ENCODE data around the gene SNN. TPM values are rescaled to one million over a fixed set of nuclear protein-coding genes. Genes with fewer than 3 reads are reported as not detected.

SNN gene
- polyA plus RNA-seq, 1 donor from 2014 or later, result 176 TPM

GRCh38 chr16:11636172-11636721 is 32.0 kb upstream of the SNN start:
- Histone ChIP-seq H3F3A (ENCODE audit: insufficient read depth, low read length, poor library complexity, severe bottlenecking) (no peaks in the 10 kb centered on the region), H4K20me1 (ENCODE audit: insufficient read depth) (no peaks in the 10 kb centered on the region), H3K9me2 (ENCODE audit: insufficient read depth, low read length) (no peaks in the 10 kb centered on the region), H2AFZ (ENCODE audit: low read depth, low read length) (no peak overlapping the region), H3K9me3 (ENCODE audit: low read length) (no peaks in the 10 kb centered on the region), H3K36me3 (ENCODE audit: insufficient read depth, low read length) (no peaks in the 10 kb centered on the region), H3K27ac (ENCODE audit: low read length) (no peak overlapping the region), H3K4me2 (ENCODE audit: low read length) (no peak overlapping the region), H3K27me3 (ENCODE audit: insufficient read depth, low read depth, low read length) (no peaks in the 10 kb centered on the region), H3K79me2 (replicated peaks; ENCODE audit: insufficient read depth, low read length) (no peaks in the 10 kb centered on the region), H3K9ac (ENCODE audit: low read length) (no peak overlapping the region), H3K4me3 (ENCODE audit: low read length) (no peak overlapping the region)
- TF ChIP-seq RAD21 (conservative IDR thresholded peaks at IDR 0.05), result no peak
- TF ChIP-seq REST (IDR thresholded peaks at IDR 0.05; ENCODE audit: borderline replicate concordance), result no peak
- no peak for TF ChIP-seq SMC3 (conservative IDR thresholded peaks at IDR 0.05; ENCODE audit: poor library complexity)
- TF ChIP-seq TAF1 (IDR thresholded peaks at IDR 0.05; ENCODE audit: low read depth), result no peak
- TF ChIP-seq CTCF (IDR thresholded peaks at IDR 0.05; ENCODE audit: poor library complexity, severe bottlenecking), result no peak
- TF ChIP-seq EZH2 (IDR thresholded peaks at IDR 0.05; ENCODE audit: borderline replicate concordance, insufficient read depth, low read length, poor library complexity, severe bottlenecking), result no peak
- TF ChIP-seq MXI1 (conservative IDR thresholded peaks at IDR 0.05; ENCODE audit: poor library complexity, severe bottlenecking), result no peak
- no peak for TF ChIP-seq POLR2AphosphoS5 (IDR thresholded peaks at IDR 0.05)

DNA sequence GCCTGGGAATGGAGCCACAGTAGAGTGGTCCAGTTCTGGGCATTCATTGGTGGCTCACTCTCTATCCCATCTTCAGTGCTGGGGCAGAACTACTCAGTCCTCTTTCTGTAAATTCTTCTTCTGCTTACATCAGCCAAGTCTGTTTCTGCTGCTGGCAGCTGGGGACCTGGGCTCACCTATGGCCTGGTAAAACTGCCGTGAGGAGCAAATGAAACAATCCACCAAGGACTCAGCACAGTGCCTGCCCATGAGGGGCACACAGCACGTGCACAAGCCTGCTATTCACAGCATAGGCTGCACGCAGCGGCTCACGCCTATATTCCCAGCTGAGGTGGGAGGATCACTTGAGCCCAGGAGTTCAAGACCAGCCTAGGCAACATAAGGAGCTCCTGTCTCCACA is 30.9 kb upstream of the SNN start:
- Histone ChIP-seq H2AFZ (ENCODE audit: low read depth, low read length) (no peak overlapping the region), H4K20me1 (ENCODE audit: insufficient read depth) (no peaks in the 10 kb centered on the region), H3K36me3 (ENCODE audit: insufficient read depth, low read length) (no peaks in the 10 kb centered on the region), H3K79me2 (replicated peaks; ENCODE audit: insufficient read depth, low read length) (no peaks in the 10 kb centered on the region), H3K27ac (ENCODE audit: low read length) (no peak overlapping the region), H3K4me2 (ENCODE audit: low read length) (no peak overlapping the region), H3K9ac (ENCODE audit: low read length) (no peak overlapping the region), H3K9me3 (ENCODE audit: low read length) (no peaks in the 10 kb centered on the region), H3K9me2 (ENCODE audit: insufficient read depth, low read length) (no peaks in the 10 kb centered on the region), H3K27me3 (ENCODE audit: insufficient read depth, low read depth, low read length) (no peaks in the 10 kb centered on the region), H3K4me3 (ENCODE audit: low read length) (no peak overlapping the region), H3F3A (ENCODE audit: insufficient read depth, low read length, poor library complexity, severe bottlenecking) (no peaks in the 10 kb centered on the region)
- TF ChIP-seq MXI1 (conservative IDR thresholded peaks at IDR 0.05; ENCODE audit: poor library complexity, severe bottlenecking) (no peak), SMC3 (conservative IDR thresholded peaks at IDR 0.05; ENCODE audit: poor library complexity) (no peak), EZH2 (IDR thresholded peaks at IDR 0.05; ENCODE audit: borderline replicate concordance, insufficient read depth, low read length, poor library complexity, severe bottlenecking) (no peak), TAF1 (IDR thresholded peaks at IDR 0.05; ENCODE audit: low read depth) (no peak)

GRCh38 chr16:11638140-11638539 is 30.1 kb upstream of the SNN start:
- no peak overlapping the region for H2AFZ ChIP-seq (ENCODE audit: low read depth, low read length)
- H3K9me3 ChIP-seq (ENCODE audit: low read length), result no peaks in the 10 kb centered on the region
- H3K9ac ChIP-seq (ENCODE audit: low read length), result no peak overlapping the region
- no peak for TF ChIP-seq EP300 (conservative IDR thresholded peaks at IDR 0.05; ENCODE audit: poor library complexity, severe bottlenecking)
- no peak for TF ChIP-seq REST (IDR thresholded peaks at IDR 0.05; ENCODE audit: borderline replicate concordance)
- no peak for TF ChIP-seq EZH2 (IDR thresholded peaks at IDR 0.05; ENCODE audit: borderline replicate concordance, insufficient read depth, low read length, poor library complexity, severe bottlenecking)
- no peak for TF ChIP-seq MXI1 (conservative IDR thresholded peaks at IDR 0.05; ENCODE audit: poor library complexity, severe bottlenecking)
- TF ChIP-seq TAF1 (IDR thresholded peaks at IDR 0.05; ENCODE audit: low read depth), result no peak
- H3K27ac ChIP-seq (ENCODE audit: low read length), result no peak overlapping the region
- no peaks in the 10 kb centered on the region for H3K9me2 ChIP-seq (ENCODE audit: insufficient read depth, low read length)
- no peaks in the 10 kb centered on the region for H3F3A ChIP-seq (ENCODE audit: insufficient read depth, low read length, poor library complexity, severe bottlenecking)
- H3K27me3 ChIP-seq (ENCODE audit: insufficient read depth, low read depth, low read length), result no peaks in the 10 kb centered on the region
- H3K4me3 ChIP-seq (ENCODE audit: low read length), result no peak overlapping the region
- H4K20me1 ChIP-seq (ENCODE audit: insufficient read depth), result no peaks in the 10 kb centered on the region
- no peaks in the 10 kb centered on the region for H3K79me2 ChIP-seq (replicated peaks; ENCODE audit: insufficient read depth, low read length)
- H3K4me2 ChIP-seq (ENCODE audit: low read length), result no peak overlapping the region
- H3K36me3 ChIP-seq (ENCODE audit: insufficient read depth, low read length), result no peaks in the 10 kb centered on the region

All from neural cell (in vitro differentiated cells).